OCI-LY7 (cell line): ENCODE measurements around the gene CALHM5. TPM values are rescaled to one million over a fixed set of nuclear protein-coding genes. Genes with fewer than 3 reads are reported as not detected.

Source experiments
- BruUV-seq: library from RNA; stranded (reverse); fragments of 400-500 nt; replicated peaks from 2 replicates; lab custom pipeline; 2021; lab: Mats Ljungman, UMichigan
- CTCF ChIA-PET: fragments of 300-600 bp; sonication (Branson Sonifier 250); formaldehyde crosslinking; loops from one replicate; lab custom pipeline; 2022; ENCODE audit warnings: antibody characterized with exemption; ENCODE audit not compliant: unreplicated experiment; lab: Charles Lee
- POLR2A ChIA-PET: fragments of 300-600 bp; sonication (Branson Sonifier 250); formaldehyde crosslinking; loops from one replicate; lab custom pipeline; 2022; ENCODE audit warnings: antibody characterized with exemption; lab: Charles Lee
- DNase-seq: peaks from one replicate; pipeline ENCODE4 v3.0.0-alpha.2; 2015; ENCODE audit warnings: low spot score
- H2AFZ ChIP-seq: fragments of 200-600 bp; sonication (generic), shearing (Covaris generic); 2 replicates; pipeline ENCODE4 v1.6.1; 2014; ENCODE audit warnings: mild to moderate bottlenecking, antibody characterized with exemption, low read length, moderate library complexity
- H3K27ac ChIP-seq: fragments of 200-600 bp; sonication (generic); 2 replicates; pipeline ENCODE4 v1.5.1; 2014; ENCODE audit warnings: mixed run types, low read depth, mild to moderate bottlenecking, moderate library complexity, low read length, inconsistent platforms; ENCODE audit not compliant: poor library complexity, severe bottlenecking
- H3K36me3 ChIP-seq: fragments of 200-600 bp; sonication (generic); 2 replicates; pipeline ENCODE4 v1.6.1; 2014; ENCODE audit warnings: mild to moderate bottlenecking, antibody characterized with exemption, low read length, moderate library complexity, mixed read lengths; ENCODE audit not compliant: insufficient read depth
- H3K4me1 ChIP-seq: fragments of 200-600 bp; sonication (generic); 2 replicates; pipeline ENCODE4 v1.5.1; 2014; ENCODE audit warnings: mild to moderate bottlenecking, low read length; ENCODE audit not compliant: insufficient read depth, poor library complexity, severe bottlenecking
- H3K4me2 ChIP-seq: fragments of 200-600 bp; sonication (generic); 2 replicates; pipeline ENCODE4 v1.6.1; 2014; ENCODE audit warnings: mild to moderate bottlenecking, low read length
- H3K4me3 ChIP-seq: fragments of 200-600 bp; sonication (generic); 2 replicates; pipeline ENCODE4 v1.5.1; 2014; ENCODE audit warnings: mild to moderate bottlenecking, low read depth, low read length; ENCODE audit not compliant: poor library complexity, severe bottlenecking
- H3K79me2 ChIP-seq: fragments of 200-600 bp; sonication (generic); 2 replicates; pipeline ENCODE4 v1.6.1; 2016; ENCODE audit warnings: low read depth, mild to moderate bottlenecking, low read length, moderate library complexity, mixed read lengths; ENCODE audit not compliant: insufficient read depth
- H3K9me2 ChIP-seq: fragments of 200-600 bp; sonication (generic); 2 replicates; pipeline ENCODE4 v1.6.1; 2016; ENCODE audit warnings: mild to moderate bottlenecking, low read length, mixed read lengths; ENCODE audit not compliant: insufficient read depth
- H3K9me3 ChIP-seq: fragments of 200-600 bp; sonication (generic); 2 replicates; pipeline ENCODE4 v1.6.1; 2014; ENCODE audit warnings: mild to moderate bottlenecking, mixed run types, low read length, mixed read lengths
- H4K20me1 ChIP-seq: fragments of 200-600 bp; sonication (generic); 2 replicates; pipeline ENCODE4 v1.6.1; 2014; ENCODE audit warnings: mild to moderate bottlenecking, antibody characterized with exemption, low read length, moderate library complexity, mixed read lengths; ENCODE audit not compliant: insufficient read depth
- CTCF ChIP-seq: fragments of 200-600 bp; sonication (generic); conservative IDR thresholded peaks from 2 replicates; pipeline ENCODE4 v1.5.1; 2014; ENCODE audit warnings: mild to moderate bottlenecking, antibody characterized with exemption, low read length, moderate library complexity, mixed read lengths
- EZH2phosphoT487 ChIP-seq: fragments of 200-600 bp; sonication (generic); IDR thresholded peaks from 2 replicates; pipeline ENCODE4 v1.6.1; 2018; ENCODE audit warnings: low read depth, borderline replicate concordance, mild to moderate bottlenecking, mixed run types, antibody characterized with exemption, low read length, moderate library complexity, mixed read lengths
- intact Hi-C: fragments of 100-400 bp; cut with micrococcal nuclease; formaldehyde crosslinking; loops from one replicate; pipeline ENCODE4 v1.10.0; 2022; ENCODE audit not compliant: unreplicated experiment
- total RNA-seq, 2 experiments: library from RNA; depleted of rRNA in 1 of 2; stranded (reverse); fragments of >200 nt in 1 of 2; shearing (Covaris generic) in 1 of 2; gene quantifications; 2 replicates each; pipeline ENCODE4 v1.2.3, GENCODE V29; 2014 to 2022

Gene CALHM5
- total RNA-seq, 2 experiments from 2014 or later = not detected

- TF ChIP-seq CTCF = no peak
- TF ChIP-seq EZH2phosphoT487 = no peak
- DNase-seq = no peak
- ChIA-PET CTCF (no interaction called here), POLR2A (interaction anchor here (0.6 to 2.2 kb wide), 7 partner anchors 14 to 370 kb away, joined by 3 to 6 read pairs (median 4); no protein-coding TSS in a partner anchor)
- BruUV-seq = no TSS peak
- Histone ChIP-seq H4K20me1 (no peaks in the 10 kb centered on the region), H3K9me3 (no peaks in the 10 kb centered on the region), H3K4me3 (no peak overlapping the region), H3K9me2 (no peaks in the 10 kb centered on the region), H2AFZ (no peak overlapping the region), H3K4me1 (no peaks in the 10 kb centered on the region), H3K79me2 (no peaks in the 10 kb centered on the region), H3K4me2 (no peak overlapping the region), H3K36me3 (no peaks in the 10 kb centered on the region), H3K27ac (no peak overlapping the region)
- intact Hi-C loops = no loop called here
These were observed 14.2 kb upstream of the CALHM5 start for GRCh38 chr6:116497113-116497676.

GRCh38 chr6:116500969-116501433 is 10.4 kb upstream of the CALHM5 start:
- intact Hi-C loops = no loop called here
- no peaks in the 10 kb centered on the region for H3K4me1 ChIP-seq
- no peaks in the 10 kb centered on the region for H3K9me3 ChIP-seq
- H3K79me2 ChIP-seq = no peaks in the 10 kb centered on the region
- BruUV-seq = no TSS peak
- CTCF ChIA-PET = no interaction called here
- no peaks in the 10 kb centered on the region for H3K9me2 ChIP-seq
- no peak overlapping the region for H3K4me3 ChIP-seq
- no peak overlapping the region for H2AFZ ChIP-seq
- TF ChIP-seq CTCF = no peak
- no peak for TF ChIP-seq EZH2phosphoT487
- no peak overlapping the region for H3K4me2 ChIP-seq
- no peaks in the 10 kb centered on the region for H3K36me3 ChIP-seq
- POLR2A ChIA-PET = no interaction called here
- no peak for DNase-seq
- H4K20me1 ChIP-seq = no peaks in the 10 kb centered on the region
- H3K27ac ChIP-seq = no peak overlapping the region

DNA sequence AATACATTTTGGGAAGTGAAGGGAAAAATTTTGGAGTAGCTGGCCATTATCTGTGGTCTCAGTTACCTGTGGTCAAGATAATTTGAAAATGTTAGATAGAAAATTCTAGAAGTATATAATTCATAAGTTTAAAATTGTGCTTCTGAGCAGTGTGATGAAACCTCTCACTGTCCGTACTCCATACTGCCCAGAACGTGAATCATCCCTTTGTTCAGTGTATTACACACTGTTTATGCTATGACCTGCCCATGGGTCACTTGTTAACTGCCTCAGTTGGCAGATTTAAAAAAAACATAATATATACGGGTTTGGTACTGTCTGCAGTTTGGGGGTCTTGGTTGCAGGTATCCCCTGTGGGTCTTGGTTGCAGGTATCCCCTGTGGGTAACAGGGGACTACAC is 4.1 kb upstream of the CALHM5 start:
- no TSS peak for BruUV-seq
- no peak for TF ChIP-seq CTCF
- TF ChIP-seq EZH2phosphoT487 = no peak

More for the DNA sequence above, 4.1 kb upstream of the CALHM5 start:
- no peak overlapping the region for H3K27ac ChIP-seq
- H4K20me1 ChIP-seq = no peaks in the 10 kb centered on the region
- no peak for DNase-seq
- no peaks in the 10 kb centered on the region for H3K4me1 ChIP-seq
- H3K9me3 ChIP-seq = no peaks in the 10 kb centered on the region
- CTCF ChIA-PET = no interaction called here
- H3K4me3 ChIP-seq = no peak overlapping the region
- no peaks in the 10 kb centered on the region for H3K79me2 ChIP-seq
- intact Hi-C loops = no loop called here
- no peaks in the 10 kb centered on the region for H3K9me2 ChIP-seq
- H2AFZ ChIP-seq = no peak overlapping the region
- no peaks in the 10 kb centered on the region for H3K36me3 ChIP-seq
- POLR2A ChIA-PET = no interaction called here
- no peak overlapping the region for H3K4me2 ChIP-seq
